ENCODE data around the gene TCTA.
"Not testable (repeated sequence)": the region's sequence is repeated elsewhere in the genome, so short reads cannot be mapped to it uniquely, and the experiment has no call there.

The TCTA gene, protein sequence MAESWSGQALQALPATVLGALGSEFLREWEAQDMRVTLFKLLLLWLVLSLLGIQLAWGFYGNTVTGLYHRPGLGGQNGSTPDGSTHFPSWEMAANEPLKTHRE

DNA sequence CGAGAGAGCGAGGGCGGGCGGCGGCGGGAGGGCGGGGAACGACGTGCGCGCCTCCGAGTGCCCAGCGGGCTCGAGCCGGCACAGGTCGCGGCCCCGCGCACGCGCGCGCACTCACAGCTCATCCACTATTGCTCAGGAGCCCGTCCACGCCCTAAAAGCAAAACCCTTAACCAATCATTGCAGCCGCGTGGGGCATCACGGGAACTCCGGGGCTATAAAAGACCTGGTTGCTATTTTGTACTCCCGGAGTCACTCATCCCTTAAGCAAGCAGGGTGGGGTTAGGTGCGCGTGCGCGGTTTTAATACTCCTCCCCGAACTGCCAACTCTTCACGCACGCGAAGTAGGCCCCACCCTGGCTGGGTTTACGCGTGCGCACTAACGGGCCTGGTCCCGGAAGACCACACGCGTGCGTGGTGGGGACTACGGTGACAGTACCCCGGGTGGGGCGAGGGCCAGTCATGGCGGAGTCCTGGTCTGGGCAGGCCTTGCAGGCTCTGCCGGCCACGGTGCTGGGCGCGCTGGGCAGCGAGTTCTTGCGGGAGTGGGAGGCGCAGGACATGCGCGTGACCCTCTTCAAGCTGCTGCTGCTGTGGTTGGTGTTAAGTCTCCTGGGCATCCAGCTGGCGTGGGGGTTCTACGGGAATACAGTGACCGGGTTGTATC is at the start of gene TCTA, which contains the start of gene RHOA:
Gene TCTA (plus strand): TSS at position 456 of the 664 bp plus-strand sequence. CDS start 4 bp downstream, at position 460.
Gene RHOA (minus strand): TSS at position 9 of the 664 bp plus-strand sequence. CDS start 36,387 bp downstream, outside the sequence.
- peak; percentile 71 for FAIRE-seq

- no peak for FAIRE-seq
These were observed 49.7 kb upstream of the TCTA start for GRCh38 chr3:49362561-49362960.

DNA sequence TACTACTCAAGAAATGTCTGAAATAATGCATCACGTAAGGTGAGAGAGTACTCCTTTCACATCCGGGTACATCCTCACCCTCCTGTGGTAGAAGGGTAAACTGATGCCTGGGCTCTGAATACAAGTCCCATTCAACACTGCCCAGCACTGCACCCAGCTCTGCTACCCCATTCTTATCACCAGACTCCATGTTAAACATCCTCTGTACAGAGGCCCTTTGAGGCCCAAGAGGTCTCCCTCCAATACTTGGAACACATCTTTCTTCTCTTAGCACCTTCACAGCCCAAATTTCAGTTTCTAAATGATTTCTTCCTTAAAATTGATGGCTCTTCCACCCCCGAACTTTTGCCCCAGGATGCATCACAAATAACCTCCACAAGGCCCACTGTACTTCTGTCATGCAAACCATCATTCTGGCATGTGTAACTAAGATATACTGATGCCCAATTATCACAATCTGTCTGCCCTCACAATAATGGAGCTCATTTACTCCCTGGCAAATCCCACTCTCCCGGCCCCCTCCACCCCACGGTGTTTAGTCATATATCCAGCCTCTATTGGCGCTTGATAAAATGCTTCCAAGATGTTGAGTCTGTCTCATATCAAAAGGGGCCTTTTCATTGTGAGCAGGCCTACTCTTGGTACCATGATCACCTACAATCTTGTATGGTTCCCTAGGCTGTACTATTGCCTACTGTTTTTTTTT is 41.5 kb upstream of the TCTA start:
- no peak for FAIRE-seq

DNA sequence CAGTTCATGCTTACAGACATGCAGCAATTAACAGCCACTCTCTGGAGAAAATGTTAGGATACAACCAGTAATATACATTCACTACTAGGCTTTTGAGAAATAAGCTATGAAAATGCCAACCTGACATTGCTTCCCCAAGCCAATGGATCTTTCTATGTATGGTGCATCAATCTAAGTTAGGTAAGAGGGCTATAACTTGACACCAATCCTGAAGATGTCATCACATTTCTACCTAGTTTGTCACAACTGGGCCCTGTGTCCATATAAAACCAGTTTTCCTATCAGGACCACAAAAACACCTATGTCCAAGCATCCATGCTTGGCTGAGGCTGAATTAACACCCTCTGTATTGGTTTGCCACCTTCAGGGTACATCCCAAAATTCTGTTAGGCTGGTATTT is 40.3 kb upstream of the TCTA start:
- no peak for FAIRE-seq

GRCh38 chr3:49377483-49377882 is 34.7 kb upstream of the TCTA start:
- no peak for FAIRE-seq

DNA sequence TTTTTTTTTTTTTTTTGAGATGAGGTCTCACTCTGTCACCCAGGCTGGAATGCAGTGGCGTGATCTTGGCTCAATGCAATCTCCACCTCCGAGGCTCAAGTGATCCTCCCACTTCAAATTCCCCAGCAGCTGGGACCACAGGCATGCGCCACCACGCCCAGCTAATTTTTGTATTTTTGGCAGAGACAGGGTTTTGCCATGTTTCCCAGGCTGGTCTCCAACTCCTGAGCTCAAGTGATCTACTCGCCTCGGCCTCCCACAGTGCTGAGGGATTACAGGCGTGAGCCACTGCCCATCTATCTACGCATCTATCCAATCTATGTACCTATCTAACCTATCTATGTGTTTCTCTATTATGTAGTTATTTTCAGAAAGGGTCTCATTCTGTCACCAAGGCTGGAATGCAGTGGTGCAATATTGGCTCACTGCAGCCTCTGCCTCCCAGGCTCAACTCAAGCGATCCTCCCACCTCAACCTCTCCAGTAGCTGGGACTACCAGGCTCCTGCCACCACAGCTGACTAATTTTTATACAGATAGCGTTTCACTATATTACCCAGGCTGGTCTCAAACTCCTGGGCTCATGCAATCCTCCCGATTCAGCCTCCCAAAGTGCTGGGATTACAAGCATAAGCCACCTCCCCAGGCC is 33.9 kb upstream of the TCTA start:
- FAIRE-seq: no peak

DNA sequence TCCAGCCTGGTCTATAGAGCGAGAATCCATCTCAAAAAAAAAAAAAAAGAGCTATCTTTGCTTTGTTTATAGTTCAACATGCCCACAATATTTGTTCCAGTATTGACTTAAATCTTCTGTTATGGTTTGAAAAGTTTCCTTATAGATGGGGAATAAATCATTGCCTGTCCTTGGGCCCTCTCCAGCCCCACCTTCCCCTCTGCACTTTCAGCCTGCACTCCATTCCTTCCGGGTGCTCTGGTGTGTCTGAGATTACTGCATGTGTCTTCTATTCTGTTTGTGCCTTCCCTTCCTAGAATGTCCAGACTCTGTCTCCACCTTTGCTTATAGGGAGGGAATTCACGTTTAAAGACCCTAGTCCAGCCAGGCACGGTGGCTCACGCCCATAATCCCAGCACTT is 28.8 kb upstream of the TCTA start:
- no peak for FAIRE-seq

DNA sequence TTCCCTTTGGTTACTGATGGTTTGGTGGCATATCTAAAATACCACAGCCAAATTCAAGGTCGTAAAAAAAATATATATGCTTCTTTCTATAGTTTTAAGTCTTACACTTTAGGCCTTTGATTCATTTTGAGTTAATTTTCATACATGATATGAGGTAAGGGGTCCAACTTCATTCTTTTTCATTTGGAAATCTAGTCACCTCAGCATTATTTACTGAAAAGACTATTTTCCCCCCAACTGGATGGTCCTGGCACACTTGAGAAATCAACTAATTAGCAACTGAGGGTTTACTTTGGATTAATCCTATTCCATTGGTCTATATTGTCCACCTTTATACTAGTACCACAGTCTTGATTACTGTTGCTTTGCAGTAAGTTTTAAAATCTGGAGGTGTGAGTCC is 26.6 kb upstream of the TCTA start:
- no peak for FAIRE-seq

- FAIRE-seq: no peak
These were observed 26.0 kb upstream of the TCTA start for GRCh38 chr3:49386056-49386756.

DNA sequence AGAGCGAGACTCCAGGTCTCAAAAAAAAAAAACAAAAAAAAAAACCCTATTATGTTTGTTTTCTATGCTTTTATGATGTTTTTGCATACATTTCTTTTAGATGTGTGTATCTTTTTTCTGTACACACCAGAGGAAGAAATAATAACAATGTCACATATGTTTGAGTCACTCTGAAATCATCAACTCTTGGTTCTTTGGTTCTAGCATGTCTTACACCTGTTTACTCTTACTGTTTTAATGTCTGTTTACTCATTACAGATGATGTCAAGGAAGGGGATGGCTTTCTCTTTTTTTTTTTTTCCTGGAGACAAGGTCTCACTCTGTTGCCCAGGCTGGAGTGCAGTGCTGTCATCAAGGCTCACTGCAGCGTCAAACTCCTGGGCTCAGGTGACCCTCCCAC is 24.5 kb upstream of the TCTA start:
- no peak for FAIRE-seq

GRCh38 chr3:49388289-49388820 is 23.9 kb upstream of the TCTA start:
- FAIRE-seq: no peak

DNA sequence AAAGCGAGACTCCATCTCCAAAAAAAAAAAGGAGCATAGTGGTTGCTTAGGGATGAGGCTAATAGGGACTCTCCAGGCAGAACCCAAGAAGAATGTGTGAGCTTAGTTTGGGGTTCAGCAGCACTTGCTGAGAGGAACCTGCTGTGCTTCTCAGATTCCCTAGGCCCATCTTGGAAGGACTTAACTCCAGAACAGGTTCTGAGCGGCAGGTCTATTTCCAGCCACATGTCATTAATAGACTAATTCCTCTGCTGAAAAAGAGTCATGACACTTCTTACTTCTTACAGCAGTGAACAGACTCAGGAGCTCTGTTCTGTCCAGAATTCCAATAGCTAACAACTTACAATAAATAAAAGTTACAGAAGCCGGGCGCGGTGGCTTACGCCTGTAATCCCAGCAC is 22.9 kb upstream of the TCTA start:
- FAIRE-seq: no peak

- not testable (repeated sequence) for FAIRE-seq
These were observed 20.9 kb upstream of the TCTA start for GRCh38 chr3:49391310-49391709.

DNA sequence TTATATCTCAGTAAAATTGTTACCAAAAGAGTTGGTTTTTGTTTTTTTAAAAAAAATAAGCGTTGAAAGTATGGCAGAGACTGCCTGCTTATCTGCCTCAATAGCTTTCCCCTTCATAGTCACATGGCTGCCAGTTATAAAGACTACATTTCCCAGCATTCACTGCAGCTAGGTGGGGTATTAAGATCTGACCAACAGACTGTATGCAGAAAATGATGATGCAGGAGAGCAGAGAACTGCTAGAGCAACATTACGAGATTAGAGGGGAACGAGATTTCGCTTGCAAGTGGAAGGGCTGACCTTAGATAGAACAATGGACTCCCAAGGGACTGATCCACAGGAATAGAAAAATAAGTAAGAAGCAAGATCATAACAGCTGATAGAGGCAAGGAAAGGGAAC is 14.8 kb upstream of the TCTA start:
- no peak for FAIRE-seq

DNA sequence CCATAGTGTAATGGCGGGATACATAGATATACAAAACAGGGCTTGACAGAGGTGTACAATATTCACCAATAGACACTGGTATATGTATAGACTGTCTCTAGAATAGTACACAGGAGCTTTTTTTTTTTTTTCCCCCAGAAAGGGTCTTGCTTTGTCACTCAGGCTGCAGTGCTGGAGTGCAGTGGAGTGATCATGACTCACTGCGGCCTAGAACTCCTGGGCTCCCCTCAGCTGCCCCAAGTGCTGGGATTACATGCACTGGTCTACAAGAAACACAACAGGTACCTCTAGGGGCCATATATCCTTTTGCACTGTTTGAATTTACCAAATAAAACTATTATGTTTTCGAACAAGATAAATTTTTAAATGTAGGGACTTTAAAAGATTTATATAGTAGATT is 12.8 kb upstream of the TCTA start:
- FAIRE-seq: no peak

- FAIRE-seq: no peak
These were observed 10.5 kb upstream of the TCTA start for GRCh38 chr3:49401766-49402165.

GRCh38 chr3:49403891-49404290 is 8.3 kb upstream of the TCTA start:
- FAIRE-seq: no peak

GRCh38 chr3:49405570-49405969 is 6.7 kb upstream of the TCTA start:
- FAIRE-seq: not testable (repeated sequence)

DNA sequence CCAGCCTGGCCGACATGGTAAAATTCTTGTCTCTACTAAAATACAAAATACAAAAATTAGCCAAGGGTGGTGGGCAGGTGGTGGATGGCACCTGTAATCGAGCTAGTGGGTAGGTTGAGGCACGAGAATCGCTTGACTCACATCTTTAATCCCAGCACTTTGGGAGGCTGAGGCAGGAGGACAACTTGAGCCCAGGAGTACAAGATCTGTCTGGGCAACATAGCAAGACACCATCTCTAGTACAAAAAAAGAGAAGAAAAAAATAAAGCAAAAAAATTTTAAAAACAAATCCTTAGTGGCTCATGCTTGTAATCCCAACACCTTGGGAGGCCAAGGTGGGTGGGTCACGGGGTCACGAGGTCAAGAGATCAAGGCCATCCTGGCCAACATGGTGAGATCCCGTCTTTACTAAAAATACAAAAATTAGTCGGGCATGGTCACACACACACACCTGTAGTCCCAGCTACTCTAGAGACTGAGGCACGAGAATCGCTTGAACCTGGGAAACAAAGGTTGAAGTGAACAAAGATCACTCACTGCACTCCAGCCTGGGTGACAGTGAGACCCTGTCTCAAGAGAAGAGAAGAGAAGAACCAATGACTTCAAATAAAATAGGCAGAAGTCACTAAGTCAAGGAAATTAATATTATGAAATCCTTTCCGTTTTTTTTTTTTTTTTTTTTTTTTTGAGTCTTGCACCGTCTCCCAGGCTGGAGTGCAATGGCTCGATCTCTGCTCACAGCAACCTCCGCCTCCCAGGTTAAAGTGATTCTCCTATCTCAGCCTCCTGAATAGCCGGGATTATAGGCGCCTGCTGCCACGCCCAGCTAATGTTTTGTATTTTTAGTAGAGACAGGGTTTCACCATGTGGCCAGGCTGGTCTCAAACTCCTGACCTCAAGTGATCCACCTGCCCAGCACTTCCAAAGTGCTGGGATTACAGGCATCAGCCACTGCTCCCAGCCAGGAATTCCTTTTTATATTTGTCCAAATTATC is 5.4 kb upstream of the TCTA start:
- no peak for FAIRE-seq

DNA sequence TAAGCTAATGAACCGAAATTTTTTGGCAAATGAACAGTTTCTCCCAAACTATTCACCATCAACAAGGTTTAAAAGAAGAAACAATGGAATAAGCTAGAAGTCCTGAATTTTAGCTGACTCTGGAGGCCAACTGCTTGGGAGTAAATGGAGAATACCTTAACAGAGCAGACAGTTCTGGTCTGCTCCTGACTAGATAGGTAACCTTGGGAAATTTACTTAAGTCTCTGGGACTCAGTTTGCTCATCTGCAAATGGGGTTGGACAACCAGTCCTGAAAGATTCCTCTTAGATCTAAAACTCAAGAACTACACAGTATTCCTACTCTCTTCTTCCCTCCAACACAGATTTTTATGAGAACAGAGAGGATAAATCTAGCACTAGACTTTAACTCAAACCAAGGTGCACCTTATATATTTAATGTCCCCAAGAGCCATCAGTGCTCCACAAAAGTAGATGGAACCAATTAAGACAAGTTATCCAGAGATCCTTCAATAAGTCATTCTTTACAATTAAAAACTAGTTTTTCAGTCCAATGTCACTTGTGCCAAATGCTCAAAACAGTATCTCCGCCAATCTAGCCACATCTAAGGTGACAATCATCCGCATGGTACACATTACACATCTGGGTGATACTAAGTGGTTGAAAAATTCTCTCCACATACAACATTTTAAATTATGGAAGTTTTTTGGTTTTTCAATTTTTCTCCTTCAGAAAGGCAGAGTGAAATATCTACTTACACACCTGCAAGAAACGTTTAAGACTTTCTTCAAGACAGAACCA is 2.0 kb upstream of the TCTA start:
- no peak for FAIRE-seq

Measured in colon (tissue), 2 donors.